ENCODE data around the gene RAPGEF6.

DNA sequence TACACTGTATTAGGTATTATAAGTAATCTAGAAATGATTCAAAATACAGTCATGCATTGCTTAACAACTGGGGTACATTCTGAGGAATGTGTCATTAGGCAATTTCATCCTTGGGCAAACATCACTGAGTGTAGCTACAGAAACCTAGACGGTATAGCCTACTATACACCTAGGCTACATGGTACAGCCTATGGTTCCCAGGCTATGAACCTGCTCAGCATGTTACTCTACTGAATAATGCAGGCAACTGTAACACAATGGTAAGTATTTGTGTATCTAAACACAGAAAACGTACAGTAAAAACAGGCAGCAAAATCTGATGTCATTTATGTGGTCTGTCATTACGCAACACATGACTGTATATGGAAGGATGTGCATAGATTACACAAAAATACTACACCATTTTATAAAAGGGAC, 96.8 kb downstream of the RAPGEF6 start:
- TF ChIP-seq POLR2A (IDR thresholded peaks at IDR 0.05) = no peak
- TF ChIP-seq, protein P1, sequence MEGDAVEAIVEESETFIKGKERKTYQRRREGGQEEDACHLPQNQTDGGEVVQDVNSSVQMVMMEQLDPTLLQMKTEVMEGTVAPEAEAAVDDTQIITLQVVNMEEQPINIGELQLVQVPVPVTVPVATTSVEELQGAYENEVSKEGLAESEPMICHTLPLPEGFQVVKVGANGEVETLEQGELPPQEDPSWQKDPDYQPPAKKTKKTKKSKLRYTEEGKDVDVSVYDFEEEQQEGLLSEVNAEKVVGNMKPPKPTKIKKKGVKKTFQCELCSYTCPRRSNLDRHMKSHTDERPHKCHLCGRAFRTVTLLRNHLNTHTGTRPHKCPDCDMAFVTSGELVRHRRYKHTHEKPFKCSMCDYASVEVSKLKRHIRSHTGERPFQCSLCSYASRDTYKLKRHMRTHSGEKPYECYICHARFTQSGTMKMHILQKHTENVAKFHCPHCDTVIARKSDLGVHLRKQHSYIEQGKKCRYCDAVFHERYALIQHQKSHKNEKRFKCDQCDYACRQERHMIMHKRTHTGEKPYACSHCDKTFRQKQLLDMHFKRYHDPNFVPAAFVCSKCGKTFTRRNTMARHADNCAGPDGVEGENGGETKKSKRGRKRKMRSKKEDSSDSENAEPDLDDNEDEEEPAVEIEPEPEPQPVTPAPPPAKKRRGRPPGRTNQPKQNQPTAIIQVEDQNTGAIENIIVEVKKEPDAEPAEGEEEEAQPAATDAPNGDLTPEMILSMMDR (IDR thresholded peaks at IDR 0.05) = no peak

All from body of pancreas (tissue), 4 donors.